Lung (tissue), 12 donors: ENCODE data around the gene CHRNA4. TPM values are rescaled to one million over a fixed set of nuclear protein-coding genes. Genes with fewer than 3 reads are reported as not detected.

Source experiments
- ATAC-seq: fragments of 200-7000 bp; cut with Tn5 transposase; one replicate; pipeline ENCODE4 v1.9.1; 2020; ENCODE audit warnings: moderate number of reproducible peaks; ENCODE audit not compliant: insufficient read depth, low FRiP score
- DNase-seq, 3 donors: peaks; one replicate each; pipeline ENCODE4 v3.0.0-alpha.2; 2013 to 2017
- H3K27ac ChIP-seq, 2 donors: one replicate each; pipeline ENCODE4 v1.5.1; 2013; ENCODE audit warnings: mild to moderate bottlenecking in 2 of 2, moderate library complexity in 2 of 2, control low read depth in 1 of 2, inconsistent platforms in 1 of 2, low read depth in 1 of 2, low read length in 1 of 2
- H3K27me3 ChIP-seq, 3 donors: one replicate each; pipeline ENCODE4 v1.5.1; 2013; ENCODE audit warnings: low read length in 2 of 3; ENCODE audit not compliant: control insufficient read depth in 3 of 3, insufficient read depth in 3 of 3
- H3K36me3 ChIP-seq, 4 donors: one replicate each; pipeline ENCODE4 v1.5.1; 2013; ENCODE audit warnings: low read length in 4 of 4, mild to moderate bottlenecking in 1 of 4, moderate library complexity in 1 of 4; ENCODE audit not compliant: control insufficient read depth in 4 of 4, insufficient read depth in 4 of 4
- H3K4me1 ChIP-seq, 5 donors: one replicate each; pipeline ENCODE4 v1.5.1; 2013; ENCODE audit warnings: low read length in 5 of 5, mild to moderate bottlenecking in 2 of 5, moderate library complexity in 1 of 5; ENCODE audit not compliant: control insufficient read depth in 5 of 5, insufficient read depth in 5 of 5
- H3K4me3 ChIP-seq: one replicate; pipeline ENCODE4 v1.5.1; 2013; ENCODE audit warnings: mild to moderate bottlenecking, control low read depth, moderate library complexity
- H3K9ac ChIP-seq, 2 donors: one replicate each; pipeline ENCODE4 v1.5.1; 2013; ENCODE audit warnings: low read length in 2 of 2, control low read depth in 1 of 2; ENCODE audit not compliant: insufficient read depth in 1 of 2
- H3K9me3 ChIP-seq, 4 donors: one replicate each; pipeline ENCODE4 v1.5.1; 2013; ENCODE audit warnings: low read length in 3 of 4, mild to moderate bottlenecking in 1 of 4, moderate library complexity in 1 of 4; ENCODE audit not compliant: control insufficient read depth in 4 of 4, insufficient read depth in 3 of 4
- WGBS, 2 donors: extraction: QIAGEN DNeasy Blood & Tissue Kit; methylation state at CpG; one replicate each; pipeline ENCODE4 v1.1.7; 2013; 5-methylcytosine and 5-hydroxymethylcytosine counted together
- polyA plus RNA-seq, 2 donors: library from polyadenylated mRNA; stranded (reverse); fragments of 200-250 nt; gene quantifications; one replicate each; pipeline ENCODE4 v1.2.1, GENCODE V29; 2013
- total RNA-seq, 2 donors: library from RNA; depleted of rRNA in 1 of 2; stranded (reverse); fragments of >200 nt in 1 of 2; gene quantifications; one replicate each; pipeline ENCODE4 v1.2.1, GENCODE V29; 2014 to 2021
- TF ChIP-seq, protein P1 (sequence below): IDR thresholded peaks from 2 replicates; pipeline ENCODE4 v1.5.1; 2012; ENCODE audit warnings: mild to moderate bottlenecking; ENCODE audit errors: control extremely low read depth, extremely low read depth
- donor health status: control.
- donor health status: control.
- donor health status: Bipolar disorder and iron deficiency.
- donor health status: healthy.
- donor health status: DM: yes; HTN: yes; CAD: no.

Gene CHRNA4
- total and polyA plus RNA-seq, 4 donors = 0.01 to 1.1 (median 0.46) TPM

DNA sequence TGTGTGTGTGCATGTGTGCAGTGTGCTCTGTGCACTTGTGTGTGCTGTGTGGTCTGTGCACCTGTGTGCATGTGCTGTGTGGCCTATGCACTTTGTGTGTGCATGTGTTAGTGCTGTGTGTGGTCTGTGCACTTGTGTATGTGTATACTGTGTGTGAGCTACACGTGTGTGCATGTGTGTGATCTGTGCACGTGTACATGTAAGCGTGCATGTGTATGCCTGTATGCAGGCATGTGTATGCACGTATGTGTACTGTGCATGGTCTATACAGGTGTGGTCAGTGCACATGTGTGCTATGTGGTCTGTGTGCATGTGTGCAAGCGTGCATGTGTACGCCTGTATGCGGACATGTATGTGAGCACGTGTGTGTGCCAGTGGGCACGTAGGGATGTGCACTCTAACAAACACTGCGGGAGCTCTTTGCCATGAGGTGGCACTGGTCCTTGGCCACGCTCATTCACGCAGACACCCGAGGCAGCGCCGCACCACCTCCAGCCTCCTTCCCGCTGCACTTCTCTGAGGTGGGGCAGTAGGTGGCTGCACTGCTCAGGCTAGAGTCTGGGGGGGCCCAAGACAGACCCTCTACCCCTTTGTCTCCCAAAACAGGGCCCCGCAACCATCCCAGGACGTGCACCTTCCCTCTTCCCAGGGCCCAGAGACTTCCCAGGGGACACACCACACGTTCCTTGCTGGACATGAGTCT, 42.4 kb upstream of the CHRNA4 start:
- Histone ChIP-seq H3K27me3 (peaks cover 0 to 8% (median 5%) of the 10 kb centered on the region in 3 donors), H3K4me3 (no peak overlapping the region), H3K9me3 (peaks cover 0 to 8% (median 0%) of the 10 kb centered on the region in 4 donors), H3K27ac (no peak overlapping the region), H3K4me1 (no peaks in the 10 kb centered on the region), H3K36me3 (no peaks in the 10 kb centered on the region), H3K9ac (no peak overlapping the region)
- ATAC-seq (no peak), DNase-seq (no peak)
- TF ChIP-seq, protein P1, sequence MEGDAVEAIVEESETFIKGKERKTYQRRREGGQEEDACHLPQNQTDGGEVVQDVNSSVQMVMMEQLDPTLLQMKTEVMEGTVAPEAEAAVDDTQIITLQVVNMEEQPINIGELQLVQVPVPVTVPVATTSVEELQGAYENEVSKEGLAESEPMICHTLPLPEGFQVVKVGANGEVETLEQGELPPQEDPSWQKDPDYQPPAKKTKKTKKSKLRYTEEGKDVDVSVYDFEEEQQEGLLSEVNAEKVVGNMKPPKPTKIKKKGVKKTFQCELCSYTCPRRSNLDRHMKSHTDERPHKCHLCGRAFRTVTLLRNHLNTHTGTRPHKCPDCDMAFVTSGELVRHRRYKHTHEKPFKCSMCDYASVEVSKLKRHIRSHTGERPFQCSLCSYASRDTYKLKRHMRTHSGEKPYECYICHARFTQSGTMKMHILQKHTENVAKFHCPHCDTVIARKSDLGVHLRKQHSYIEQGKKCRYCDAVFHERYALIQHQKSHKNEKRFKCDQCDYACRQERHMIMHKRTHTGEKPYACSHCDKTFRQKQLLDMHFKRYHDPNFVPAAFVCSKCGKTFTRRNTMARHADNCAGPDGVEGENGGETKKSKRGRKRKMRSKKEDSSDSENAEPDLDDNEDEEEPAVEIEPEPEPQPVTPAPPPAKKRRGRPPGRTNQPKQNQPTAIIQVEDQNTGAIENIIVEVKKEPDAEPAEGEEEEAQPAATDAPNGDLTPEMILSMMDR = no peak
- WGBS, 2 donors = 82 to 93% methylated on average over 19 of the region's 19 CpGs

DNA sequence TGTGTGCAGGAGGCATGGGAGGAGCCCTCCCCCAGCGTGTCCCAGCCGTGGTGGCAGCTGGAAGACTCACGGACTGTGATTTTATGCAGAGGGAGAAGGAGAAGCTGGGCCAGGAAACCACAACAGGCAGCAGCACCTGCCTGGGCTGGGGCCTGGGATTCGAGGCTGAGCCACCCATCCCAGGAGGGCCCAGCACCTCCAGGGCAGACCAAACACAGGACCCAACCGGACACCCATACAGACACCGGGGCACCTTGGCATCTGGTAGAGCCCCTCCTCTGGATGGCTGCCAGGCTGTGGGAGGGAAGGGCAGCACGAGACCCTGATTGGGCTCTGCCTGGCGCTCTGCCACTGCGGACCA, 41.7 kb upstream of the CHRNA4 start:
- DNase-seq = no peak
- peaks cover 0 to 8% (median 0%) of the 10 kb centered on the region in 4 donors for H3K9me3 ChIP-seq
- ATAC-seq = no peak

DNA sequence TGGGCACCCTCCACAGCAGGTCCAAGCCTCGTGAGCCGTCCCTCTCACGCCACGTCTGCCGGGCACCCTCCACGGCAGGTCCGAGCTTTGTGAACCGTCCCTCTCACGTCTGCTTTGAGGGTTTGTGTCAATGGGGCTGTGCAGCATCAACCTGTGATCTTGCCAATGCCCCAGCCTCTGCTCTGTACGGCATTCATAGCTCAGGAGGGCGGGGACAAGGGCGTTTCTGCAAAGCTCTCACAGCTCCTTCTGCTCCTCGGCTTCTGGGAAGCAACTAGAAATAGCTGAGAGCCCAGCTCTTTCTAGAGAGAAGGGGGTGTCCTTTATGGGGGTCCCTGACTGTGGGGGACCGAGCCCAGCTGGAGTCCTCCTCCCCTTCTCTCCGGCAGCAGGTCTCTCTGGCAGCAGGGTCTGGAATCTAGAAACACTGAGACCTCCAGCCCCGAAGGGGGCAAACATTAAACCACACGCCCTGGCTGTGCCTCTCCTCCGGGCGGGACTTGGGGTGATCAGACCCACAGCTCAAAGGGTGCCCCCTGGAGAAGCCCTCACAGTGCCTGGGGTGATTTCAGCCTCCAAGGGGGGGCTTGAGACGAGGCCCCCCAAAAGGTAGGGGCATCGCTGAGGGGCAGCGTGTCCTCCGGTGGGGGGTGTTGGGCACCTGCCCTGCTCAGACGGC, 41.2 kb upstream of the CHRNA4 start:
- Histone ChIP-seq H3K27ac (no peak overlapping the region), H3K4me3 (no peak overlapping the region), H3K9me3 (peaks cover 0 to 8% (median 0%) of the 10 kb centered on the region in 4 donors), H3K27me3 (peaks cover 0 to 8% (median 5%) of the 10 kb centered on the region in 3 donors), H3K36me3 (no peaks in the 10 kb centered on the region), H3K9ac (no peak overlapping the region), H3K4me1 (no peaks in the 10 kb centered on the region)
- DNase-seq (no peak), ATAC-seq (no peak)
- 58 to 66% methylated on average over 24 of the region's 24 CpGs for WGBS, 2 donors
- TF ChIP-seq, protein P1 = no peak

More for the DNA sequence above, 41.7 kb upstream of the CHRNA4 start:
- TF ChIP-seq, protein P1 = no peak
- Histone ChIP-seq H3K4me3 (no peak overlapping the region), H3K27me3 (peaks cover 0 to 8% (median 5%) of the 10 kb centered on the region in 3 donors), H3K9ac (no peak overlapping the region), H3K27ac (no peak overlapping the region), H3K4me1 (no peaks in the 10 kb centered on the region), H3K36me3 (no peaks in the 10 kb centered on the region)
- WGBS, 2 donors = 46 to 58% methylated on average over 7 to 9 of the region's 9 CpGs
